Keratinocyte (primary cell): ENCODE data around the gene SHROOM3. TPM values are rescaled to one million over a fixed set of nuclear protein-coding genes. Genes with fewer than 3 reads are reported as not detected.

ENCODE experiments used
- DNase-seq: peaks from one replicate; pipeline ENCODE4 v3.0.0-alpha.2; 2011; ENCODE audit warnings: low read depth, missing footprints, low spot score
- FAIRE-seq: peaks from 2 replicates; lab custom pipeline; 2011; peaks lifted over from hg19 to GRCh38; lab: Jason Lieb, UNC
- H2AFZ ChIP-seq: 2 replicates; pipeline ENCODE4 v1.6.0; 2012; ENCODE audit warnings: low read length, control low read depth, inconsistent platforms; ENCODE audit not compliant: control insufficient read depth
- H3K27ac ChIP-seq: 2 replicates; pipeline ENCODE4 v1.5.1; 2011; ENCODE audit warnings: low read length; ENCODE audit not compliant: control insufficient read depth, insufficient read depth
- H3K27me3 ChIP-seq: 3 replicates; pipeline ENCODE4 v1.6.0; 2011; ENCODE audit warnings: low read length; ENCODE audit not compliant: control insufficient read depth, insufficient read depth; ENCODE audit errors: extremely low read depth
- H3K36me3 ChIP-seq, 2 experiments: 2 replicates in 1 of 2; 3 replicates in 1 of 2; pipeline ENCODE4 v1.5.1; 2011; ENCODE audit warnings: low read length in 2 of 2, mild to moderate bottlenecking in 1 of 2; ENCODE audit not compliant: control insufficient read depth in 2 of 2, insufficient read depth in 2 of 2; ENCODE audit errors: extremely low read depth in 1 of 2
- H3K4me1 ChIP-seq: 3 replicates; pipeline ENCODE4 v1.5.1; 2011; ENCODE audit warnings: low read length; ENCODE audit not compliant: control insufficient read depth, insufficient read depth; ENCODE audit errors: extremely low read depth
- H3K4me2 ChIP-seq: 3 replicates; pipeline ENCODE4 v1.6.0; 2011; ENCODE audit warnings: low read depth, low read length; ENCODE audit not compliant: control insufficient read depth, insufficient read depth; ENCODE audit errors: extremely low read depth
- H3K4me3 ChIP-seq, 3 experiments: fragments of 200-600 bp in 1 of 3; sonication (generic) in 1 of 3; 2 replicates in 2 of 3; 3 replicates in 1 of 3; pipeline ENCODE4 v1.5.1; 2011 to 2016; ENCODE audit warnings: low read length in 3 of 3, mild to moderate bottlenecking in 3 of 3, control low read depth in 2 of 3, inconsistent platforms in 1 of 3, low read depth in 1 of 3, mixed read lengths in 1 of 3, mixed run types in 1 of 3, moderate library complexity in 1 of 3; ENCODE audit not compliant: control insufficient read depth in 2 of 3, insufficient read depth in 2 of 3; ENCODE audit errors: extremely low read depth in 1 of 3
- H3K79me2 ChIP-seq: 2 replicates; pipeline ENCODE4 v1.6.0; 2012; ENCODE audit warnings: low read length; ENCODE audit not compliant: control insufficient read depth, insufficient read depth
- H3K9ac ChIP-seq: 3 replicates; pipeline ENCODE4 v1.6.0; 2011; ENCODE audit warnings: low read length; ENCODE audit not compliant: control insufficient read depth, insufficient read depth; ENCODE audit errors: extremely low read depth
- H3K9me1 ChIP-seq: 3 replicates; pipeline ENCODE4 v1.6.0; 2011; ENCODE audit warnings: low read length; ENCODE audit not compliant: control insufficient read depth, insufficient read depth; ENCODE audit errors: extremely low read depth
- H3K9me3 ChIP-seq: 2 replicates; pipeline ENCODE4 v1.5.1; 2012; ENCODE audit warnings: low read depth, low read length; ENCODE audit not compliant: control insufficient read depth
- H4K20me1 ChIP-seq: 3 replicates; pipeline ENCODE4 v1.6.0; 2011; ENCODE audit warnings: low read length; ENCODE audit not compliant: control insufficient read depth, insufficient read depth; ENCODE audit errors: extremely low read depth
- EZH2 ChIP-seq: IDR thresholded peaks from one replicate; pipeline ENCODE4 v1.6.1; 2012; ENCODE audit warnings: inconsistent platforms, mild to moderate bottlenecking, low read length, moderate library complexity
- dilution Hi-C: fragments of 300-500 bp; cut with MboI; formaldehyde crosslinking; loops from one replicate; pipeline ENCODE4 v1.7.0; 2020; ENCODE audit warnings: low sequenced_read_pairs; ENCODE audit not compliant: extremely low pct_ligation_motif_present
- polyA plus RNA-seq, 5 experiments: library from polyadenylated mRNA; depleted of rRNA in 3 of 5; stranded (reverse) in 3 of 5; stranded (forward) in 1 of 5; unstranded in 1 of 5; fragments of >200 nt; gene quantifications; 1 replicate in 1 of 5; 2 replicates in 3 of 5; 3 replicates in 1 of 5; pipeline versions ENCODE4 v1.2.1 to v1.2.3, GENCODE V29; 2011 to 2012; ENCODE audit warnings: missing spikeins in 2 of 5, low read depth in 1 of 5, low replicate concordance in 1 of 5
- TF ChIP-seq, protein P1 (sequence below), 3 experiments: IDR thresholded peaks in 1 of 3; conservative IDR thresholded peaks in 1 of 3; optimal IDR thresholded peaks in 1 of 3; 2 replicates in 2 of 3; 3 replicates in 1 of 3; pipeline versions ENCODE3 to v1.5.1; 2011; ENCODE audit warnings: low read length in 3 of 3, mild to moderate bottlenecking in 3 of 3, moderate library complexity in 2 of 3, control low read depth in 1 of 3, inconsistent platforms in 1 of 3; ENCODE audit not compliant: insufficient read depth in 2 of 3; ENCODE audit errors: extremely low read depth in 1 of 3

SHROOM3 gene
- polyA plus RNA-seq, 1 donor (not counting 4 experiments of a cell fraction or from before 2014, with no cell fraction given) = 4.9 TPM

DNA sequence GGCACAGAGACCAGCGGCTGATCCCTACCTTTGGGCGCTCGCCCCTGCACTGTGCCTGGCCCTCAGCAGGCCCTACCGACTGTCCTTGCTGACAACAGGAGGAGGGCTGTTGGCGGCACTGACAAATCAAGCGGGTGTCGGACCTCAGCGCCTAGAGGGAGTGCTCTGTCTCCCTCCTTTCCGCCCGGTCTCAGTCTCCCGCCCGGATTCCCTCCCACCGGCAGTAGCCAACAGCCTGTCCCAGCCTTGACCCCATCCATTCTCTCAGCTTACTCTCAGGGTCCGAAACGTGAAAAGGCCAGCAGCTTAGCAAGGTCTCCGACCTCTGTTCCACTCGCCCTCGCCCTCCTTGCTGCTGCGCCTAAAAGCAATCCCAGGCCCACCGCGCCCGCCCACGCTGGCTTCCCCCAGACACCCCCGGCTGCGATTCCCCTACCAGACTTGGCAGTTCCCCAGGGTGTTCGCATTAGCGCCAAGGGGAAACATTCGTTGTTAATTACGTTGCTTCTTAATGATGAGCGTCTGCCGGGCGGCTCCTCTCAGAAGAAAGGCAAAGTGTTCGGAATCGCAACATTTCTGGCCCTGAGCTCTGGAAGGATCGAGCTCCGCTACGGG lies 366.7 kb downstream of the SHROOM3 start:
- no peak overlapping the region for H3K4me3 ChIP-seq
- H3K27me3 ChIP-seq = no peaks in the 10 kb centered on the region
- H3K4me2 ChIP-seq = no peak overlapping the region
- H3K9me1 ChIP-seq = no peaks in the 10 kb centered on the region
- TF ChIP-seq, protein P1, sequence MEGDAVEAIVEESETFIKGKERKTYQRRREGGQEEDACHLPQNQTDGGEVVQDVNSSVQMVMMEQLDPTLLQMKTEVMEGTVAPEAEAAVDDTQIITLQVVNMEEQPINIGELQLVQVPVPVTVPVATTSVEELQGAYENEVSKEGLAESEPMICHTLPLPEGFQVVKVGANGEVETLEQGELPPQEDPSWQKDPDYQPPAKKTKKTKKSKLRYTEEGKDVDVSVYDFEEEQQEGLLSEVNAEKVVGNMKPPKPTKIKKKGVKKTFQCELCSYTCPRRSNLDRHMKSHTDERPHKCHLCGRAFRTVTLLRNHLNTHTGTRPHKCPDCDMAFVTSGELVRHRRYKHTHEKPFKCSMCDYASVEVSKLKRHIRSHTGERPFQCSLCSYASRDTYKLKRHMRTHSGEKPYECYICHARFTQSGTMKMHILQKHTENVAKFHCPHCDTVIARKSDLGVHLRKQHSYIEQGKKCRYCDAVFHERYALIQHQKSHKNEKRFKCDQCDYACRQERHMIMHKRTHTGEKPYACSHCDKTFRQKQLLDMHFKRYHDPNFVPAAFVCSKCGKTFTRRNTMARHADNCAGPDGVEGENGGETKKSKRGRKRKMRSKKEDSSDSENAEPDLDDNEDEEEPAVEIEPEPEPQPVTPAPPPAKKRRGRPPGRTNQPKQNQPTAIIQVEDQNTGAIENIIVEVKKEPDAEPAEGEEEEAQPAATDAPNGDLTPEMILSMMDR (optimal IDR thresholded peaks at IDR 0.05 in 1 of 3, IDR thresholded peaks at IDR 0.05 in 1 of 3, conservative IDR thresholded peaks at IDR 0.05 in 1 of 3; ENCODE audit: extremely low read depth in 1 of 3, insufficient read depth in 2 of 3, low read length in 3 of 3) = no peak
- no peak overlapping the region for H3K27ac ChIP-seq
- H3K9ac ChIP-seq = no peak overlapping the region
- H3K4me1 ChIP-seq = peaks cover 3% of the 10 kb centered on the region
- FAIRE-seq (no peak), DNase-seq (no peak)
- dilution Hi-C loops = no loop called here
- H3K36me3 ChIP-seq = no peaks in the 10 kb centered on the region
- no peak overlapping the region for H2AFZ ChIP-seq
- H3K79me2 ChIP-seq = no peaks in the 10 kb centered on the region
- no peaks in the 10 kb centered on the region for H4K20me1 ChIP-seq
- no peaks in the 10 kb centered on the region for H3K9me3 ChIP-seq

DNA sequence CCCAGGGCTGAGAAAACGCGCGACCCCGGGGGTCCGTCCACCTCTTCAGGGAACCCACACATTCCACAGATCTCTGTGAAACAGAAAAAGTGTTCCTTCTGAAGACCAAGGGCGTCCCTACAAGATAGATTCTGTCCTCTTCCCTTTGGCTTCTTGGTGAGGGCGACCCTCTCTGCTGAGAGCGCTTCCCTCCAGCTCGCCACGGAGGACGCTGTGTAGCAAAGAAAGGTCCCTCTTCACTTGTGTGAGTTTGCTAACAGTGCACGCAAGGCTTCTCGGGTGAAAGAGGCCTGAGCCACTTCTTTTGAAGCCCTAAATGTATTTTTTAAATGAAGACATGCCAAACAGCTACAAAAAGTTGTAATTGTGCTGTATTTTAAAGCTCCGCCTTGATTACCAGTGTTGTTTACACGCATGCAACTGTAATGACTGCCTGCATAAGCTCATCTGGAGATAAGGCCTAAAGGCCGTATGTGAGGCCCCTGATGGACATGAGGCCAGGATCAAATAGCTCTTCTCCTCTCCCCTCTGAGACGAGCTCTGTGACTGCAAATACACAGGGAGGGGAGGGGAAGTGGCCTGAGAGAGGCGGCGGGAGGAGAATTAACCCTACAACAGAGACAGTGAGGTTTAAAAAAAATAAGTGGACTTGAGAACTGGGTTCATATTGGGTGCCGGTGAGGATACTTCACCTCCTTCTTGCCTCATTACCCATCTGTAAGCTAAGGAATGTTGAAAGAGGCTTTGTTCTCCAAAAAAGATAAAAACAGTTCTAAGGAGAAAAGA lies 367.4 kb downstream of the SHROOM3 start:
- Histone ChIP-seq H4K20me1 (no peaks in the 10 kb centered on the region), H3K9me1 (no peaks in the 10 kb centered on the region), H3K9ac (no peak overlapping the region), H3K36me3 (no peaks in the 10 kb centered on the region), H3K4me1 (peaks cover 3% of the 10 kb centered on the region), H3K79me2 (no peaks in the 10 kb centered on the region), H3K27ac (no peak overlapping the region), H3K27me3 (no peaks in the 10 kb centered on the region), H3K4me3 (no peak overlapping the region), H3K4me2 (no peak overlapping the region), H2AFZ (no peak overlapping the region), H3K9me3 (no peaks in the 10 kb centered on the region)
- dilution Hi-C loops = no loop called here
- DNase-seq (no peak), FAIRE-seq (no peak)
- TF ChIP-seq EZH2 = no peak
- TF ChIP-seq, protein P1 (optimal IDR thresholded peaks at IDR 0.05 in 1 of 3, IDR thresholded peaks at IDR 0.05 in 1 of 3, conservative IDR thresholded peaks at IDR 0.05 in 1 of 3; ENCODE audit: extremely low read depth in 1 of 3, insufficient read depth in 2 of 3, low read length in 3 of 3) = no peak
